H9 (cell line): ENCODE measurements around the gene SHISA7. TPM values are rescaled to one million over a fixed set of nuclear protein-coding genes. Genes with fewer than 3 reads are reported as not detected.

Experiments
- DNase-seq: peaks from one replicate; pipeline ENCODE4 v3.0.0-alpha.2; 2017
- H2AFZ ChIP-seq: one replicate; pipeline ENCODE4 v1.6.1; 2013; ENCODE audit warnings: mild to moderate bottlenecking, low read length, control low read depth, moderate library complexity
- H2AK5ac ChIP-seq: 2 replicates; pipeline ENCODE4 v1.6.1; 2013; ENCODE audit warnings: low read length, control low read depth, mixed read lengths; ENCODE audit not compliant: insufficient read length
- H2BK120ac ChIP-seq: one replicate; pipeline ENCODE4 v1.6.1; 2013; ENCODE audit warnings: low read depth, mild to moderate bottlenecking, low read length, control low read depth, inconsistent platforms; ENCODE audit not compliant: poor library complexity, severe bottlenecking
- H2BK12ac ChIP-seq: 2 replicates; pipeline ENCODE4 v1.6.1; 2013; ENCODE audit warnings: low read length, control low read depth, mixed read lengths, low read depth; ENCODE audit not compliant: insufficient read length
- H2BK15ac ChIP-seq: 2 replicates; pipeline ENCODE4 v1.6.1; 2013; ENCODE audit warnings: low read depth, low read length, control low read depth
- H2BK20ac ChIP-seq: one replicate; pipeline ENCODE4 v1.6.1; 2013; ENCODE audit warnings: low read depth, mild to moderate bottlenecking, low read length, control low read depth, inconsistent platforms; ENCODE audit not compliant: poor library complexity, severe bottlenecking
- H2BK5ac ChIP-seq: 2 replicates; pipeline ENCODE4 v1.6.1; 2013; ENCODE audit warnings: low read length, control low read depth, mixed read lengths; ENCODE audit not compliant: insufficient read length
- H3K14ac ChIP-seq: 2 replicates; pipeline ENCODE4 v1.6.1; 2013; ENCODE audit warnings: low read length, control low read depth; ENCODE audit not compliant: insufficient read depth
- H3K18ac ChIP-seq: 2 replicates; pipeline ENCODE4 v1.6.1; 2013; ENCODE audit warnings: low read depth, mild to moderate bottlenecking, mixed read lengths, low read length, control low read depth; ENCODE audit not compliant: insufficient read length
- H3K23ac ChIP-seq: 2 replicates; pipeline ENCODE4 v1.6.1; 2013; ENCODE audit warnings: low read length, control low read depth, mixed read lengths, low read depth; ENCODE audit not compliant: insufficient read length
- H3K23me2 ChIP-seq: 2 replicates; pipeline ENCODE4 v1.6.1; 2013; ENCODE audit warnings: low read depth, mild to moderate bottlenecking, mixed read lengths, low read length, control low read depth; ENCODE audit not compliant: insufficient read length, poor library complexity, severe bottlenecking
- H3K27ac ChIP-seq: 2 replicates; pipeline ENCODE4 v1.5.1; 2013; ENCODE audit warnings: low read length, control low read depth, mixed read lengths, low read depth; ENCODE audit not compliant: insufficient read length
- H3K27me3 ChIP-seq: 2 replicates; pipeline ENCODE4 v1.6.1; 2013; ENCODE audit warnings: low read length, control low read depth, inconsistent platforms; ENCODE audit not compliant: insufficient read depth
- H3K4ac ChIP-seq: 2 replicates; pipeline ENCODE4 v1.6.1; 2013; ENCODE audit warnings: low read depth, mild to moderate bottlenecking, control low read depth, inconsistent platforms, low read length, moderate library complexity
- H3K4me1 ChIP-seq: 2 replicates; pipeline ENCODE4 v1.6.1; 2013; ENCODE audit warnings: low read length, control low read depth, inconsistent platforms; ENCODE audit not compliant: insufficient read depth
- H3K4me2 ChIP-seq: 2 replicates; pipeline ENCODE4 v1.6.1; 2013; ENCODE audit warnings: low read length, control low read depth, mixed read lengths; ENCODE audit not compliant: insufficient read length, insufficient read depth
- H3K56ac ChIP-seq: 2 replicates; pipeline ENCODE4 v1.6.1; 2013; ENCODE audit warnings: low read depth, mild to moderate bottlenecking, mixed read lengths, low read length, control low read depth; ENCODE audit not compliant: insufficient read length
- H3K79me1 ChIP-seq: 2 replicates; pipeline ENCODE4 v1.6.1; 2013; ENCODE audit warnings: low read depth, mild to moderate bottlenecking, moderate library complexity, low read length, control low read depth, inconsistent platforms; ENCODE audit not compliant: insufficient read depth, poor library complexity, severe bottlenecking
- H3K79me2 ChIP-seq: 2 replicates; pipeline ENCODE4 v1.6.1; 2013; ENCODE audit warnings: low read length, control low read depth, inconsistent platforms; ENCODE audit not compliant: insufficient read depth
- H3K9ac ChIP-seq: 2 replicates; pipeline ENCODE4 v1.6.1; 2013; ENCODE audit warnings: low read length, control low read depth, mixed read lengths; ENCODE audit not compliant: insufficient read length; ENCODE audit errors: extremely low read depth
- H3K9me3 ChIP-seq: one replicate; pipeline ENCODE4 v1.6.1; 2013; ENCODE audit warnings: low read depth, low read length, inconsistent platforms; ENCODE audit not compliant: control insufficient read depth
- H3T11ph ChIP-seq: one replicate; pipeline ENCODE4 v1.6.1; 2013; ENCODE audit warnings: mild to moderate bottlenecking, low read length, control low read depth, inconsistent platforms
- H4K20me1 ChIP-seq: one replicate; pipeline ENCODE4 v1.6.1; 2013; ENCODE audit not compliant: control insufficient read depth, insufficient read length, insufficient read depth
- H4K5ac ChIP-seq: 2 replicates; pipeline ENCODE4 v1.6.1; 2013; ENCODE audit warnings: low read depth, mild to moderate bottlenecking, mixed read lengths, low read length, control low read depth; ENCODE audit not compliant: insufficient read length
- H4K8ac ChIP-seq: replicated peaks from 2 replicates; pipeline ENCODE4 v1.6.1; 2013; ENCODE audit warnings: low read length, control low read depth, mixed read lengths, low read depth; ENCODE audit not compliant: insufficient read length
- H4K91ac ChIP-seq: 2 replicates; pipeline ENCODE4 v1.6.1; 2013; ENCODE audit warnings: low read depth, mild to moderate bottlenecking, moderate library complexity, mixed read lengths, low read length, control low read depth; ENCODE audit not compliant: insufficient read length
- H3K27ac Mint-ChIP-seq, 3 experiments: 2 replicates in 2 of 3; 3 replicates in 1 of 3; pipeline ENCODE4 v1.8.0; 2020 to 2021; ENCODE audit warnings: mixed read lengths in 3 of 3, mild to moderate bottlenecking in 1 of 3, moderate library complexity in 1 of 3
- H3K27me3 Mint-ChIP-seq: 2 replicates; pipeline ENCODE4 v1.8.0; 2021; ENCODE audit warnings: low read depth, mild to moderate bottlenecking, moderate library complexity, mixed read lengths
- H3K36me3 Mint-ChIP-seq, 3 experiments: 2 replicates in 2 of 3; 3 replicates in 1 of 3; pipeline ENCODE4 v1.8.0; 2020 to 2021; ENCODE audit warnings: low read depth in 3 of 3, mixed read lengths in 3 of 3; ENCODE audit not compliant: insufficient read depth in 1 of 3
- H3K4me1 Mint-ChIP-seq, 2 experiments: 2 replicates each; pipeline ENCODE4 v1.8.0; 2020; ENCODE audit warnings: mixed read lengths in 2 of 2
- H3K4me3 Mint-ChIP-seq, 2 experiments: 2 replicates in 1 of 2; 3 replicates in 1 of 2; pipeline ENCODE4 v1.8.0; 2020 to 2021; ENCODE audit warnings: mild to moderate bottlenecking in 2 of 2, mixed read lengths in 2 of 2, moderate library complexity in 1 of 2
- H3K9me3 Mint-ChIP-seq, 2 experiments: 2 replicates in 1 of 2; 3 replicates in 1 of 2; pipeline ENCODE4 v1.8.0; 2020; ENCODE audit warnings: mild to moderate bottlenecking in 2 of 2, mixed read lengths in 2 of 2, moderate library complexity in 1 of 2
- WGBS: extraction: QIAGEN DNeasy Blood & Tissue Kit; methylation state at CpG from one replicate; pipeline ENCODE4 v1.1.7; 2013; ENCODE audit warnings: missing lambda C conversion rate, low lambda C conversion rate, mixed read lengths; ENCODE audit not compliant: insufficient read length; ENCODE audit errors: extremely low coverage; 5-methylcytosine and 5-hydroxymethylcytosine counted together
- total RNA-seq: library from RNA; stranded (reverse); gene quantifications from 2 replicates; pipeline ENCODE4 v1.2.1, GENCODE V29; 2021
- TF ChIP-seq, protein P1 (sequence below): fragments of 200-600 bp; sonication (generic); conservative IDR thresholded peaks from 3 replicates; pipeline ENCODE4 v1.8.0; 2021; ENCODE audit warnings: antibody characterized with exemption, mild to moderate bottlenecking

The SHISA7 gene
- total RNA-seq, 1 experiment from 2014 or later = 0.31 TPM

DNA sequence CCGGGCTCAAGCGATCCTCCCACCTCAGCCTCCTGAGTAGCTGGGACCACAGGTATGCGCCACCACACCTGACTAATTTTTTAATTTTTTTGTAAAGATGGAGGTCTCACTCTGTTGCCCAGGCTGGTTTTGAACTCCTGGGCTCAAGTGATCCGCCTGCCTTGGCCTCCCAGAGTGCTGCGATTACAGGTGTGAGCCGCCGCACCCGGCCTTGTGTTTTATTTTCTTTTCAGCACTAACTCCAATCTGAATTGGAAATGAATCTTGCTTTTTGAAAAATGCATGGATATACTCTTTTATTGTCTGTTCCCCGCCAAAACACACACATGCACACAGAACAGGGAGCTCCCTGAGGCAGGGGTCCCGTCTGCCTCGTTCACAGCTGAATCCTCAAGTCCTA, 19.6 kb upstream of the SHISA7 start:
- Histone ChIP-seq H3K14ac (no peak overlapping the region), H2BK12ac (no peak overlapping the region), H2BK15ac (no peak overlapping the region), H3K56ac (no peak overlapping the region), H4K91ac (no peak overlapping the region), H3K79me2 (0 out of 2 replicates have a peak, but pooled peaks cover 4% of the 10 kb centered on the region), H3K18ac (no peak overlapping the region), H3K9ac (no peak overlapping the region), H3T11ph (no peak overlapping the region), H3K27me3 (no peaks in the 10 kb centered on the region), H3K9me3 (no peaks in the 10 kb centered on the region), H4K8ac (no peak overlapping the region), H3K4me2 (no peak overlapping the region), H2BK20ac (no peak overlapping the region), H2BK120ac (no peak overlapping the region), H4K5ac (no peak overlapping the region), H3K4ac (no peak overlapping the region), H2AK5ac (no peak overlapping the region), H2BK5ac (no peak overlapping the region), H3K27ac (no peak overlapping the region), H2AFZ (no peak overlapping the region), H3K23ac (no peak overlapping the region), H3K4me1 (peaks cover 5% of the 10 kb centered on the region; the same call in 1 of the 2 replicates), H4K20me1 (no peaks in the 10 kb centered on the region), H3K23me2 (peaks cover 5% of the 10 kb centered on the region), H3K79me1 (no peaks in the 10 kb centered on the region)
- no CpG with 5 or more reads among the region's 11 CpGs for WGBS
- no peak for DNase-seq
- Mint-ChIP-seq H3K4me1 (peaks cover 22 to 36% of the 10 kb centered on the region in 2 experiments), H3K36me3 (peaks cover 0 to 3% (median 2%) of the 10 kb centered on the region in 3 experiments; a peak in 4 of 7 replicates), H3K4me3 (peak overlapping the region in 1 of 2 experiments; percentile 90; a peak in 3 of 5 replicates), H3K27me3 (peaks cover 13% of the 10 kb centered on the region), H3K27ac (no peak overlapping the region; a peak in 1 of 7 replicates), H3K9me3 (0 out of 5 replicates have a peak, but pooled peaks cover 0 to 3% of the 10 kb centered on the region in 2 experiments)
- TF ChIP-seq, protein P1, sequence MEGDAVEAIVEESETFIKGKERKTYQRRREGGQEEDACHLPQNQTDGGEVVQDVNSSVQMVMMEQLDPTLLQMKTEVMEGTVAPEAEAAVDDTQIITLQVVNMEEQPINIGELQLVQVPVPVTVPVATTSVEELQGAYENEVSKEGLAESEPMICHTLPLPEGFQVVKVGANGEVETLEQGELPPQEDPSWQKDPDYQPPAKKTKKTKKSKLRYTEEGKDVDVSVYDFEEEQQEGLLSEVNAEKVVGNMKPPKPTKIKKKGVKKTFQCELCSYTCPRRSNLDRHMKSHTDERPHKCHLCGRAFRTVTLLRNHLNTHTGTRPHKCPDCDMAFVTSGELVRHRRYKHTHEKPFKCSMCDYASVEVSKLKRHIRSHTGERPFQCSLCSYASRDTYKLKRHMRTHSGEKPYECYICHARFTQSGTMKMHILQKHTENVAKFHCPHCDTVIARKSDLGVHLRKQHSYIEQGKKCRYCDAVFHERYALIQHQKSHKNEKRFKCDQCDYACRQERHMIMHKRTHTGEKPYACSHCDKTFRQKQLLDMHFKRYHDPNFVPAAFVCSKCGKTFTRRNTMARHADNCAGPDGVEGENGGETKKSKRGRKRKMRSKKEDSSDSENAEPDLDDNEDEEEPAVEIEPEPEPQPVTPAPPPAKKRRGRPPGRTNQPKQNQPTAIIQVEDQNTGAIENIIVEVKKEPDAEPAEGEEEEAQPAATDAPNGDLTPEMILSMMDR = no peak
